ENCODE measurements around the gene ITGB6. TPM values are rescaled to one million over a fixed set of nuclear protein-coding genes. Genes with fewer than 3 reads are reported as not detected.

Gene ITGB6
- total RNA-seq, 6 donors from 2014 or later, result 52.6 to 124 (median 68.8) TPM

DNA sequence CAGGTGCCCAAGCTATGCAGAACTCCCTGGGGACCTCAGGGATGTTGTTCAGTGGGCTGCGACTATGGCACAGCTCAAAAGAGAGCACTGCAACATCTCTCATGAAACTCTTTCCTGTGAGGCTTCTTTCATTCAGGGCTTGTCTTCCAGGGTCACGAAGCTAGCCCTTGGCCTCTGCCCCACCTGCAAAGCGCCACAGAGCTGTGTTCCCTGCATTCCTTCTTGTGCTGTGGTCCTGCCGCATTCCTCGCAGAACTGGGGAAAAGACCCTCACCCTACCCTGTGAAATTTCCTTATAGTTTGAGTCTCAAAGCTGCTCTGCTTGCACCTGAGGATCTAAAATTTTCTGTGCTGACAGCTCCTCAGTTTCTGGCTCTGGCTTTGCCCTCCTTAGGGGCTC lies 26.3 kb upstream of the ITGB6 start:
- 77 to 96% methylated on average over 4 to 5 of the region's 5 CpGs for WGBS, 2 donors
- TF ChIP-seq, protein P1, sequence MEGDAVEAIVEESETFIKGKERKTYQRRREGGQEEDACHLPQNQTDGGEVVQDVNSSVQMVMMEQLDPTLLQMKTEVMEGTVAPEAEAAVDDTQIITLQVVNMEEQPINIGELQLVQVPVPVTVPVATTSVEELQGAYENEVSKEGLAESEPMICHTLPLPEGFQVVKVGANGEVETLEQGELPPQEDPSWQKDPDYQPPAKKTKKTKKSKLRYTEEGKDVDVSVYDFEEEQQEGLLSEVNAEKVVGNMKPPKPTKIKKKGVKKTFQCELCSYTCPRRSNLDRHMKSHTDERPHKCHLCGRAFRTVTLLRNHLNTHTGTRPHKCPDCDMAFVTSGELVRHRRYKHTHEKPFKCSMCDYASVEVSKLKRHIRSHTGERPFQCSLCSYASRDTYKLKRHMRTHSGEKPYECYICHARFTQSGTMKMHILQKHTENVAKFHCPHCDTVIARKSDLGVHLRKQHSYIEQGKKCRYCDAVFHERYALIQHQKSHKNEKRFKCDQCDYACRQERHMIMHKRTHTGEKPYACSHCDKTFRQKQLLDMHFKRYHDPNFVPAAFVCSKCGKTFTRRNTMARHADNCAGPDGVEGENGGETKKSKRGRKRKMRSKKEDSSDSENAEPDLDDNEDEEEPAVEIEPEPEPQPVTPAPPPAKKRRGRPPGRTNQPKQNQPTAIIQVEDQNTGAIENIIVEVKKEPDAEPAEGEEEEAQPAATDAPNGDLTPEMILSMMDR (IDR thresholded peaks at IDR 0.05), result no peak
- no peak for TF ChIP-seq POLR2AphosphoS5 (IDR thresholded peaks at IDR 0.05)
- no peak for TF ChIP-seq POLR2A (IDR thresholded peaks at IDR 0.05)
- TF ChIP-seq EP300 (IDR thresholded peaks at IDR 0.05), result no peak
- DNase-seq, result no peak
- no peak for ATAC-seq (ENCODE audit: low FRiP score in 2 of 2)
- peak overlapping the region in 2 of 4 donors; percentile 26 to 35 for H3K27ac ChIP-seq
- no peaks in the 10 kb centered on the region for H3K27me3 ChIP-seq
- H3K4me1 ChIP-seq, result peaks cover 6 to 39% (median 21%) of the 10 kb centered on the region in 4 donors
- no peaks in the 10 kb centered on the region for H3K36me3 ChIP-seq
- no peaks in the 10 kb centered on the region for H3K9me3 ChIP-seq
- no peak overlapping the region for H3K4me3 ChIP-seq

DNA sequence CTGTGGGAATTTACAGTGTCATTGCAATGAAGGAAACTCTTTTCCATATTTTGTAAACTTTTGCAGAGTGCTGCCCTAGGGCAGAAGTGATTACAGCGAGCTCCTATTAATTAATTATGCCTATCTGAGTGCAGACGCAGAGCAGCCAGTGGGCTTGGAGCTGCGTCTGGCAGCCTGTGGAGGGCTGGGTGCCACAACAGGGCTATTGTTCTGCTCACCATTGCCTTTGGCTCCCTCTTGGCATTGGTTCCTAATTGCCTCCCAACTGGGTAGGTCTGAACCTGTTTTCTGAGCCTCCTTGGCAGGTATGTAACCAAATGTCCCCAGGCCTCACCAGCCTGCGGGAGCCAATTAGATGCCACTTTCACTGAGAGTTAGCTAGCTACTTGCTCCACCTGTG lies 25.6 kb upstream of the ITGB6 start:
- DNase-seq, result no peak
- no peaks in the 10 kb centered on the region for H3K27me3 ChIP-seq
- no peak overlapping the region for H3K4me3 ChIP-seq
- no peaks in the 10 kb centered on the region for H3K36me3 ChIP-seq
- H3K4me1 ChIP-seq, result peaks cover 12 to 43% (median 28%) of the 10 kb centered on the region in 4 donors
- no peak for ATAC-seq (ENCODE audit: low FRiP score in 2 of 2)
- WGBS, 2 donors, result 86 to 100% methylated on average over 4 of the region's 4 CpGs
- H3K27ac ChIP-seq, result peak overlapping the region in 1 of 4 donors; percentile 26
- no peaks in the 10 kb centered on the region for H3K9me3 ChIP-seq
- TF ChIP-seq POLR2A (IDR thresholded peaks at IDR 0.05) (no peak), POLR2AphosphoS5 (IDR thresholded peaks at IDR 0.05) (no peak), EP300 (IDR thresholded peaks at IDR 0.05) (no peak)
- TF ChIP-seq, protein P1 (IDR thresholded peaks at IDR 0.05), result no peak

DNA sequence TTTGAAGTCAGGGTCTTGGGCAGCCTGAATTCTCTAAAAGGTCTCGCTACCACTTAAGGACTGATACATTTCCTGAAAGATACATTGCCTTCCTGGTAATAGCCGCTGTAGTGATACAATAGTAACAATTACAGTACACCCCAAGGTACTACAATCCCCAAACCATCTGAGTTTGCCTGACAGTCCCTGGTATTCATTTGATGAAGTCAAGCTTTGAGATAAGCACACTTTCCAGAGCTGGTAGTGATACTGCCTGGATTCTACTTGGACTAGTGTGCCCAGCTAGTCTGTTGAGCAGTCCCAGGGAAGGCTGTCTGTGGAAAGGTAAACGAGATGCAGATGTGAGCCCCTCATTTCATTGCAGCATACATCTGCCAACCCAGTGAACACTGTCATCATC lies 24.4 kb upstream of the ITGB6 start:
- ATAC-seq (ENCODE audit: low FRiP score in 2 of 2) (no peak), DNase-seq (no peak)
- no peaks in the 10 kb centered on the region for H3K36me3 ChIP-seq
- H3K4me3 ChIP-seq, result no peak overlapping the region
- H3K27me3 ChIP-seq, result no peaks in the 10 kb centered on the region
- TF ChIP-seq EP300 (IDR thresholded peaks at IDR 0.05) (no peak), POLR2A (IDR thresholded peaks at IDR 0.05) (no peak)
- TF ChIP-seq, protein P1 (IDR thresholded peaks at IDR 0.05), result no peak
- WGBS, 2 donors, result 87 to 98% methylated on average over 3 of the region's 3 CpGs
- H3K4me1 ChIP-seq, result peaks cover 16 to 49% (median 33%) of the 10 kb centered on the region in 4 donors
- H3K9me3 ChIP-seq, result no peaks in the 10 kb centered on the region
- H3K27ac ChIP-seq, result peak overlapping the region in 3 of 4 donors; percentile 24 to 79 (median 49)

DNA sequence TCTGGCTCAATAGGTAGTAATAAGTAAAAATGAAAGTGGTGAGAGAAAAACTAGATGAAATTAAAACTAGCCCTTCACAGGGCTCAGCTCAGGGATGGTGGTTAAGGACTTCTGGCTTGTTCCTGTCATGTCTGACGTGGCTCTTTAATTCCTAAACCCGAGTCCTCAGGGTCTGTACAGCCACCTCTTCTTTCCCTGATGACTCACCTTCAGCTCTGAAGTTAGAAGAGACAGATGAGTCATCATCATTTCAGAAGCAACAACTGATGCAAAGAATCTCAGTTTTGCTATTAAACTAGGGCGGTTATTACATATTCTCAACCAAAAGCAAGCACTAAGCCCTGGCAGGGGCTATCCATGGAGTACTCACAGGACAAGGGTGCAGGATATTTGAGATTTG lies 24.0 kb upstream of the ITGB6 start:
- 67 to 73% methylated on average over 3 of the region's 3 CpGs for WGBS, 2 donors
- TF ChIP-seq POLR2A (IDR thresholded peaks at IDR 0.05), result no peak
- TF ChIP-seq, protein P1 (IDR thresholded peaks at IDR 0.05), result no peak
- no peak for TF ChIP-seq EP300 (IDR thresholded peaks at IDR 0.05)
- no peak for TF ChIP-seq POLR2AphosphoS5 (IDR thresholded peaks at IDR 0.05)
- peaks cover 16 to 49% (median 33%) of the 10 kb centered on the region in 4 donors for H3K4me1 ChIP-seq
- H3K36me3 ChIP-seq, result no peaks in the 10 kb centered on the region
- H3K27ac ChIP-seq, result peak overlapping the region; percentile 24 to 84 (median 64)
- peak in 1 of 2 donors; percentile 68 for ATAC-seq (ENCODE audit: low FRiP score in 2 of 2)
- no peak for DNase-seq
- H3K9me3 ChIP-seq, result no peaks in the 10 kb centered on the region
- no peaks in the 10 kb centered on the region for H3K27me3 ChIP-seq
- no peak overlapping the region for H3K4me3 ChIP-seq

DNA sequence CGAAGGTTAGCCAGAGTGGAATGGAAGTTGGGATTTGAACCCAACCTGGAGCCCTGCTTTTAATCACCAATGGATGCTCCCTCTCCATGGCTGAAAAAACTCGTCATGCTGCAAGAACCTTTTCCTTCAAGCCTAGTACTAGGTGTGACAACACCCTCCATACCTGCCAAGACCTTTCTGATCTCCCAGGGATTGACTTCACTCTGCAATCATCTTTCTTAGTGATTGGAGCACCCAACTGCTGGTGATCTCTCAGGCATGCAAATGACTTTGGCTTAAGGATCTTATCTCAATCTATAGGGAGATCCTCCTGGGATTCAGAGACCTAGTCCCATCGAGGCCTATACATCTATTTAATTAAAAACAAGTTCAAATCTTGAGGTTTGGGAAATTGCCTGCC lies 23.5 kb upstream of the ITGB6 start:
- H3K27ac ChIP-seq, result peak overlapping the region; percentile 3 to 90 (median 82)
- peaks cover 16 to 49% (median 33%) of the 10 kb centered on the region in 4 donors for H3K4me1 ChIP-seq
- no peaks in the 10 kb centered on the region for H3K36me3 ChIP-seq
- 80 to 82% methylated on average over 3 of the region's 3 CpGs for WGBS, 2 donors
- no peaks in the 10 kb centered on the region for H3K27me3 ChIP-seq
- H3K4me3 ChIP-seq, result no peak overlapping the region
- DNase-seq, result no peak
- TF ChIP-seq POLR2AphosphoS5 (IDR thresholded peaks at IDR 0.05), result no peak
- ATAC-seq (ENCODE audit: low FRiP score in 2 of 2), result no peak
- no peaks in the 10 kb centered on the region for H3K9me3 ChIP-seq
